PFSK-1 (cell line): ENCODE data around the gene SRMS.

Experiments used
- FOXP2 ChIP-seq: optimal IDR thresholded peaks from 2 replicates; pipeline ENCODE3; 2011; ENCODE audit warnings: borderline replicate concordance, control low read depth, inconsistent platforms; ENCODE audit not compliant: insufficient read depth; ENCODE audit errors: extremely low read length, extremely low read depth
- POLR2AphosphoS5 ChIP-seq: IDR thresholded peaks from 2 replicates; pipeline ENCODE4 v1.6.1; 2012; ENCODE audit warnings: low read depth, mild to moderate bottlenecking, control low read depth, low read length, moderate library complexity
- REST ChIP-seq, 2 experiments: IDR thresholded peaks; 2 replicates each; pipeline versions ENCODE4 v1.6.1 to v1.8.0; 2011 to 2012; ENCODE audit warnings: low read depth in 2 of 2, low read length in 2 of 2, control low read depth in 1 of 2, inconsistent platforms in 1 of 2, mild to moderate bottlenecking in 1 of 2, moderate library complexity in 1 of 2; ENCODE audit not compliant: insufficient read depth in 1 of 2
- TAF1 ChIP-seq: IDR thresholded peaks from 2 replicates; pipeline ENCODE4 v1.6.1; 2012; ENCODE audit warnings: low read length, control low read depth, borderline replicate concordance; ENCODE audit not compliant: insufficient read depth

GRCh38 chr20:63567136-63567385, 19.5 kb upstream of the SRMS start:
- TF ChIP-seq TAF1 (no peak), POLR2AphosphoS5 (no peak), REST (IDR thresholded peaks at IDR 0.05; ENCODE audit: insufficient read depth in 1 of 2, low read depth in 2 of 2, low read length in 2 of 2) (no peak), FOXP2 (no peak)
